BJ (cell line): ENCODE data around the gene CLN3. TPM values are rescaled to one million over a fixed set of nuclear protein-coding genes. Genes with fewer than 3 reads are reported as not detected.
"Not testable (repeated sequence)": the region's sequence is repeated elsewhere in the genome, so short reads cannot be mapped to it uniquely, and the experiment has no call there.

ENCODE experiments used
- CTCF ChIA-PET: fragments of 350-600 bp; formaldehyde crosslinking; extraction: SDS; loops from one replicate; lab custom pipeline; 2021; ENCODE audit warnings: antibody characterized with exemption, inconsistent platforms; lab: Yijun Ruan, JAX
- POLR2A ChIA-PET: fragments of 300-600 bp; sonication (Branson Sonifier 250); formaldehyde crosslinking; extraction: SDS; loops from one replicate; lab custom pipeline; 2021; ENCODE audit warnings: antibody characterized with exemption; lab: Charles Lee
- DNase-seq: peaks from one replicate; pipeline ENCODE4 v3.0.0-alpha.2; 2011; ENCODE audit warnings: low read depth
- H3K27me3 ChIP-seq: 2 replicates; pipeline ENCODE4 v1.6.0; 2011; ENCODE audit warnings: low read length; ENCODE audit not compliant: control insufficient read depth, insufficient read depth
- H3K36me3 ChIP-seq: 2 replicates; pipeline ENCODE4 v1.5.1; 2011; ENCODE audit warnings: low read length; ENCODE audit not compliant: control insufficient read depth, insufficient read depth
- H3K4me3 ChIP-seq: 2 replicates; pipeline ENCODE4 v1.5.1; 2011; ENCODE audit warnings: low read depth, mild to moderate bottlenecking, control low read depth, low read length
- CTCF ChIP-seq: IDR thresholded peaks from 2 replicates; pipeline ENCODE4 v1.5.1; 2011; ENCODE audit warnings: low read depth, mild to moderate bottlenecking, control low read depth, inconsistent platforms, low read length, moderate library complexity; ENCODE audit not compliant: insufficient read depth
- polyA plus RNA-seq: library from polyadenylated mRNA; depleted of rRNA; stranded (reverse); fragments of >200 nt; gene quantifications from 2 replicates; pipeline ENCODE4 v1.2.3, GENCODE V29; 2011

The CLN3 gene
- polyA plus RNA-seq, 1 experiment: 25.2 TPM

GRCh38 chr16:28529124-28529523 is 37.2 kb upstream of the CLN3 start:
- H3K4me3 ChIP-seq: no peak overlapping the region
- H3K36me3 ChIP-seq: peaks cover under 1% of the 10 kb centered on the region; the same call in 1 of the 2 replicates
- no peak for DNase-seq
- no peaks in the 10 kb centered on the region for H3K27me3 ChIP-seq
- CTCF ChIA-PET: interaction anchor here (1.6 kb wide), 1 partner anchor 25 kb away, joined by 3 read pairs; no protein-coding TSS in a partner anchor
- no peak for TF ChIP-seq CTCF
- POLR2A ChIA-PET: no interaction called here

GRCh38 chr16:28528463-28528867 is 36.6 kb upstream of the CLN3 start:
- POLR2A ChIA-PET: no interaction called here
- Histone ChIP-seq H3K36me3 (no peaks in the 10 kb centered on the region), H3K27me3 (peaks cover 1% of the 10 kb centered on the region; the same call in 1 of the 2 replicates), H3K4me3 (no peak overlapping the region)
- CTCF ChIA-PET: interaction anchor here (1.6 kb wide), 1 partner anchor 25 kb away, joined by 3 read pairs; no protein-coding TSS in a partner anchor
- no peak for DNase-seq
- TF ChIP-seq CTCF: no peak

- TF ChIP-seq CTCF: no peak
- CTCF ChIA-PET: interaction anchor here (1.6 kb wide), 1 partner anchor 24 kb away, joined by 3 read pairs; no protein-coding TSS in a partner anchor
- DNase-seq: no peak
- Histone ChIP-seq H3K4me3 (no peak overlapping the region), H3K36me3 (no peaks in the 10 kb centered on the region), H3K27me3 (peaks cover 1% of the 10 kb centered on the region; the same call in 1 of the 2 replicates)
- POLR2A ChIA-PET: no interaction called here
Measured at GRCh38 chr16:28527985-28528384, 36.1 kb upstream of the CLN3 start.

GRCh38 chr16:28527100-28527785 is 35.4 kb upstream of the CLN3 start:
- H3K36me3 ChIP-seq, CTCF ChIA-PET, H3K27me3 ChIP-seq, POLR2A ChIA-PET, H3K4me3 ChIP-seq, DNase-seq: not testable (repeated sequence)

GRCh38 chr16:28526201-28527099 is 34.6 kb upstream of the CLN3 start:
- POLR2A ChIA-PET: no interaction called here
- TF ChIP-seq CTCF: no peak
- Histone ChIP-seq H3K27me3 (peaks cover 1% of the 10 kb centered on the region; the same call in 1 of the 2 replicates), H3K4me3 (no peak overlapping the region), H3K36me3 (no peaks in the 10 kb centered on the region)
- CTCF ChIA-PET: interaction anchor here (0.6 kb wide), 1 partner anchor 41 kb away, joined by 3 read pairs; no protein-coding TSS in a partner anchor
- DNase-seq: no peak
